Body of pancreas (tissue), 4 donors: ENCODE measurements around the gene SRRM3. TPM values are rescaled to one million over a fixed set of nuclear protein-coding genes. Genes with fewer than 3 reads are reported as not detected.

Experiments
- ATAC-seq: fragments of 150-250 bp; one replicate; pipeline ENCODE4 v1.9.1; 2016
- DNase-seq, 4 donors: peaks; one replicate each; pipeline ENCODE4 v3.0.0-alpha.2; 2019
- H3K27ac ChIP-seq, 4 donors: fragments of 200-600 bp; sonication (generic); 1 replicate in 3 of 4; 2 replicates in 1 of 4; pipeline versions ENCODE4 v1.5.1 to v1.6.1; 2016 to 2019; ENCODE audit warnings: mild to moderate bottlenecking in 1 of 4, mixed read lengths in 1 of 4, moderate library complexity in 1 of 4
- H3K27me3 ChIP-seq, 2 donors: fragments of 200-600 bp; sonication (generic); one replicate each; pipeline ENCODE4 v1.6.0; 2016; ENCODE audit warnings: mild to moderate bottlenecking in 1 of 2
- H3K36me3 ChIP-seq, 2 donors: fragments of 200-600 bp; sonication (generic); replicated peaks in 1 of 2; 2 replicates each; pipeline ENCODE4 v1.5.1; 2016; ENCODE audit warnings: low read depth in 2 of 2; ENCODE audit not compliant: insufficient read depth in 1 of 2
- H3K4me1 ChIP-seq: fragments of 200-600 bp; sonication (generic); one replicate; pipeline ENCODE4 v1.6.0; 2016
- H3K4me3 ChIP-seq, 2 donors: fragments of 200-600 bp; sonication (generic); 1 replicate in 1 of 2; 2 replicates in 1 of 2; pipeline ENCODE4 v1.5.1; 2016 to 2019
- H3K9me3 ChIP-seq, 3 donors: fragments of 200-600 bp; sonication (generic); 1 replicate in 2 of 3; 2 replicates in 1 of 3; pipeline ENCODE4 v1.5.1; 2016
- POLR2A ChIP-seq, 3 donors: fragments of 450-650 bp; IDR thresholded peaks; one replicate each; pipeline ENCODE4 v1.6.1; 2016; ENCODE audit warnings: antibody characterized with exemption in 3 of 3, mild to moderate bottlenecking in 2 of 3
- WGBS, 2 donors: methylation state at CpG; one replicate each; pipeline ENCODE4 v1.1.5; 2017; 5-methylcytosine and 5-hydroxymethylcytosine counted together
- intact Hi-C: fragments of 100-400 bp; cut with DNase I; formaldehyde crosslinking; loops from one replicate; pipeline ENCODE4 v1.15.1; 2023
- total RNA-seq, 2 donors: library from RNA; depleted of rRNA; stranded (reverse); fragments of >200 nt; gene quantifications; one replicate each; pipeline ENCODE4 v1.1.0, GENCODE V29; 2016
- TF ChIP-seq, protein P1 (sequence below), 7 experiments: fragments of 450-650 bp in 4 of 7; fragments of 200-600 bp in 3 of 7; sonication (generic) in 3 of 7; IDR thresholded peaks; one replicate each; pipeline ENCODE4 v1.5.1; 2016 to 2019; ENCODE audit warnings: antibody characterized with exemption in 7 of 7

SRRM3 gene
- total RNA-seq, 2 donors from 2014 or later: 3.4 to 13.8 TPM

DNA sequence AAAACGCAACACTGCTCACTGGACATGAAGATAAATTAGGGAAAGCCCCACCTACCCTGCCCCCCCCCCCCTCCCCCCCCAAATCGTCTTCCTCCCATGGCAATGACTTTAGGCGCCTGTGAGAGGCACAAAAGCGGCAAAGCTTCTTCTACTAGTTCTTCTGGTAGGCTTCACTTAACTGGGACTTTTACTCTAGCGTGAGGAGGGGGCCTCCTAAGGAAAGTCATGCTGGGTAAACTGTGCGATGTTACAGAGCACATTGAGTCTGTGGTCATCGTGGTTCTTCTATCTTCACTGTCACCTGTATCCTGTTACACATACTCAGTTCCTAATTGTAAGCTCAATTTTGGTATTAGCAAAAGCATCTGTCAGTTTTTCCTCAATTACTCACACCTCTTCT, 125.9 kb downstream of the SRRM3 start:
- WGBS, 2 donors: 39 to 42% methylated on average over 7 of the region's 7 CpGs
- Histone ChIP-seq H3K27ac (peak overlapping the region in 3 of 4 donors; percentile 36 to 58 (median 46)), H3K4me3 (no peak overlapping the region), H3K9me3 (no peaks in the 10 kb centered on the region), H3K4me1 (peaks cover 34% of the 10 kb centered on the region), H3K27me3 (no peaks in the 10 kb centered on the region), H3K36me3 (peaks cover 0 to 12% of the 10 kb centered on the region in 2 donors)
- no peak for DNase-seq
- peak; percentile 28 for ATAC-seq
- TF ChIP-seq POLR2A (IDR thresholded peaks at IDR 0.05): no peak
- TF ChIP-seq, protein P1, sequence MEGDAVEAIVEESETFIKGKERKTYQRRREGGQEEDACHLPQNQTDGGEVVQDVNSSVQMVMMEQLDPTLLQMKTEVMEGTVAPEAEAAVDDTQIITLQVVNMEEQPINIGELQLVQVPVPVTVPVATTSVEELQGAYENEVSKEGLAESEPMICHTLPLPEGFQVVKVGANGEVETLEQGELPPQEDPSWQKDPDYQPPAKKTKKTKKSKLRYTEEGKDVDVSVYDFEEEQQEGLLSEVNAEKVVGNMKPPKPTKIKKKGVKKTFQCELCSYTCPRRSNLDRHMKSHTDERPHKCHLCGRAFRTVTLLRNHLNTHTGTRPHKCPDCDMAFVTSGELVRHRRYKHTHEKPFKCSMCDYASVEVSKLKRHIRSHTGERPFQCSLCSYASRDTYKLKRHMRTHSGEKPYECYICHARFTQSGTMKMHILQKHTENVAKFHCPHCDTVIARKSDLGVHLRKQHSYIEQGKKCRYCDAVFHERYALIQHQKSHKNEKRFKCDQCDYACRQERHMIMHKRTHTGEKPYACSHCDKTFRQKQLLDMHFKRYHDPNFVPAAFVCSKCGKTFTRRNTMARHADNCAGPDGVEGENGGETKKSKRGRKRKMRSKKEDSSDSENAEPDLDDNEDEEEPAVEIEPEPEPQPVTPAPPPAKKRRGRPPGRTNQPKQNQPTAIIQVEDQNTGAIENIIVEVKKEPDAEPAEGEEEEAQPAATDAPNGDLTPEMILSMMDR (IDR thresholded peaks at IDR 0.05): no peak
- intact Hi-C loops: loop anchor here (5.0 kb wide), 1 partner anchor 40 kb away; no protein-coding TSS in a partner anchor

DNA sequence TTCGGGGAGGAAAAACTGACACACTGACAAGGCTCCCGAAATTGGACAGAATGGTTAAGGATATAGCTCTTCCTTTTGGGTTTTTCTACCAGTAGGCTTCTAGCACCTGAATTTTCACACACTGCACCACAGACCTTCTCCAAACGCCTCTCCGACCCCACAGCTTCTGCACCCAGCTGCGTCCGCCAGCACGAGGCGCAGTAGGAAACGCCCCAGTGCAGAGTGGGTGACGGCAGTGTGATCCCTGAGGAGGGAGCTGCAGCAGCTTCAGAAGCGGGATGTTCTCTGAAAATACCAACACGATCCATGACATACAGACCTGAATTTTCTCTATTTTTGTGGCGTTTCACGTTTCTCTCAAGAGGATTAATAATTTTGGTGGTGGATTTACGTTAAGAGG, 126.7 kb downstream of the SRRM3 start:
- Histone ChIP-seq H3K27me3 (no peaks in the 10 kb centered on the region), H3K4me3 (no peak overlapping the region), H3K27ac (peak overlapping the region in 1 of 4 donors; percentile 58), H3K36me3 (peaks cover 0 to 12% of the 10 kb centered on the region in 2 donors), H3K4me1 (peaks cover 37% of the 10 kb centered on the region), H3K9me3 (no peaks in the 10 kb centered on the region)
- 74 to 82% methylated on average over 15 of the region's 15 CpGs for WGBS, 2 donors
- intact Hi-C loops: loop anchor here (5.0 kb wide), 1 partner anchor 41 kb away; no protein-coding TSS in a partner anchor
- DNase-seq (no peak), ATAC-seq (no peak)
- TF ChIP-seq, protein P1 (IDR thresholded peaks at IDR 0.05): no peak
- TF ChIP-seq POLR2A (IDR thresholded peaks at IDR 0.05): no peak

DNA sequence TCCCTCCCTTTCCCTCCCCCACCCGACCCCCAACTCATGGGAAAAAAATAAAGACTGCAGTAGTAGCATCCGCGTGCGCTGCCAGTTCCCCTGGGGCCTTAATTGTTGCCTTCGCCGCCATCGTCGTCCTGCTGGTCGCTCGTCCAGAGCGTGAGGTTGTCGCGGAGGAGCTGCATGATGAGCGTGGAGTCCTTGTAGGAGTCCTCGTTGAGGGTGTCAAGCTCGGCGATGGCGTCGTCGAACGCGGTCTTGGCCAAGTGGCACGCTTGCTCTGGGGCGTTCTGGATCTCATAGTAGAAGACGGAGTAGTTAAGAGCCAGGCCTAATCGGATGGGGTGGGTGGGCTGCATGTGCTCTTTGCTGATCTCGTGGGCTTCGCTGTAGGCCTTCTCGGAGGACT, 127.8 kb downstream of the SRRM3 start:
- WGBS, 2 donors: 90 to 96% methylated on average over 28 to 29 of the region's 29 CpGs
- no peak overlapping the region for H3K27ac ChIP-seq
- no peaks in the 10 kb centered on the region for H3K9me3 ChIP-seq
- TF ChIP-seq, protein P1 (IDR thresholded peaks at IDR 0.05): no peak
- no peak for TF ChIP-seq POLR2A (IDR thresholded peaks at IDR 0.05)
- H3K4me3 ChIP-seq: no peak overlapping the region
- ATAC-seq (no peak), DNase-seq (no peak)
- no peaks in the 10 kb centered on the region for H3K27me3 ChIP-seq
- intact Hi-C loops: loop anchor here (5.0 kb wide), 1 partner anchor 42 kb away; no protein-coding TSS in a partner anchor
- H3K36me3 ChIP-seq: peaks cover 0 to 12% of the 10 kb centered on the region in 2 donors
- H3K4me1 ChIP-seq: peaks cover 47% of the 10 kb centered on the region

DNA sequence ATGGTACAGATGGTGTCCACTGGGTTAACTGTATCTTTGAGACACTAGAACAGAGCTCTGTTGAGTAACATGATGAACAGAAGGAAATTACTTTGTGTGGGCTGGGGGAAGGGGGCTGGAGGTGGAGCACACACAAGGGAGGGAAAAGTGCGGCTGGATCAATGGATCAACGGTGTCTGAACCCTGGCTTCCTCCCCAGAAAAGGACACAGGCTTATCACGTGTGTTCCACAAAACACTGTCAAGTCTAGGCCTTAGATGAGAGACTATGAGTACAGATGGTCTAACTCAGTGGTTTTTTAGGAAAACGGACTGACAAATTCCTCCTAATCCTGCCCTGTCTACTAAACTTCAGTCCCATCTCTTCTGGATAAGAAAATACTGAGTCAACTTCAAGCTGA, 128.6 kb downstream of the SRRM3 start:
- no peak for DNase-seq
- ATAC-seq: no peak
- 47 to 52% methylated on average over 4 of the region's 4 CpGs for WGBS, 2 donors
- intact Hi-C loops: no loop called here
- H3K27me3 ChIP-seq: no peaks in the 10 kb centered on the region
- H3K9me3 ChIP-seq: no peaks in the 10 kb centered on the region
- no peak for TF ChIP-seq POLR2A (IDR thresholded peaks at IDR 0.05)
- TF ChIP-seq, protein P1 (IDR thresholded peaks at IDR 0.05): no peak
- peaks cover 0 to 12% of the 10 kb centered on the region in 2 donors for H3K36me3 ChIP-seq
- H3K4me3 ChIP-seq: no peak overlapping the region
- peak overlapping the region in 2 of 4 donors; percentile 13 to 20 for H3K27ac ChIP-seq
- peaks cover 50% of the 10 kb centered on the region for H3K4me1 ChIP-seq

DNA sequence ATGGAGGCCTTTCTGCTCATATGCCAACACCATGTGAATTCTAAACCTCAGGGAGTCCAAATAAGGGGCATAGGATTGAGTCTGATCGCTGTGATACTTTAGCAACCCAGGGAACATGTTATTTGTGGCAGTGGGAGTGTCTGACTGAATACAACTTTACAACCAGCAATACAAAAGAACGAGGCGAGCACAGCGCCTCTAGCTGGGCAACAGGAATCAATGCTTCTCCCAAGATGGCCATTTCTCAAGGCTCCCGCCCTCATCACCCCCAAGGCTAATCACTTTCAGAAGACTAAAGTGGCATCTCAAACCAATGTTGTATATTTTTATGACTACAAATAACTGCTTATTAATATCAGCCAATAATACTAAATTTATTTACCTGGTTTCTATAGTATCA, 129.0 kb downstream of the SRRM3 start:
- no peaks in the 10 kb centered on the region for H3K9me3 ChIP-seq
- intact Hi-C loops: no loop called here
- ATAC-seq (no peak), DNase-seq (no peak)
- peaks cover 53% of the 10 kb centered on the region for H3K4me1 ChIP-seq
- H3K36me3 ChIP-seq: peaks cover 0 to 12% of the 10 kb centered on the region in 2 donors
- H3K27ac ChIP-seq: peak overlapping the region in 2 of 4 donors; percentile 13 to 20
- H3K4me3 ChIP-seq: no peak overlapping the region
- 84 to 85% methylated on average over 5 of the region's 5 CpGs for WGBS, 2 donors
- TF ChIP-seq, protein P1 (IDR thresholded peaks at IDR 0.05): no peak
- no peak for TF ChIP-seq POLR2A (IDR thresholded peaks at IDR 0.05)
- no peaks in the 10 kb centered on the region for H3K27me3 ChIP-seq
